ENCODE results near the gene PRPS2. TPM values are rescaled to one million over a fixed set of nuclear protein-coding genes. Genes with fewer than 3 reads are reported as not detected.
A peak's percentile ranks its signal among the peaks of the same experiment; 100 is the strongest.

Gene PRPS2
- total RNA-seq, 1 donor from 2014 or later = 51.7 TPM

DNA sequence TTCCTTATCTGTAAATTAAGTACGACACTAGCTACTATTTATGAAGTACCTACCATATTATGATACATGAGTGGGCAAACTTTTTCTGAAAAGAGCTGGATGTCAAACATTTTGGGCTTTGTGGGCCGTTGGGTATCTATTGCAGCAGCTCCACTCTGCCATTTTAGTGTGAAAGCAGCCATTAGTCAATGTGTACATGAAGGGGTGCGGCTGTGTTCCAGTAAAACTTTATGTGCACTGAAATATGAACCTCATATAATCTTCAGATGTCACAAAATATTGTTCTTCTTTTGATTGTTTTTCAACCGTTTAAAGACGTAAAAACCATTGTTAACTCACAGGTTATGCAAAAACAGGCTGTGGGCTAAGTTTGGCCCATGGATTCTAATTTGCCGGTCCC, 14.1 kb downstream of the PRPS2 start:
- H3K4me3 Mint-ChIP-seq = no peak overlapping the region
- DNase-seq (ENCODE audit: extremely low spot score, unreplicated experiment) = no peak
- no peaks in the 10 kb centered on the region for H3K9me3 Mint-ChIP-seq
- peaks cover 10% of the 10 kb centered on the region for H3K36me3 Mint-ChIP-seq
- TF ChIP-seq, protein P1, sequence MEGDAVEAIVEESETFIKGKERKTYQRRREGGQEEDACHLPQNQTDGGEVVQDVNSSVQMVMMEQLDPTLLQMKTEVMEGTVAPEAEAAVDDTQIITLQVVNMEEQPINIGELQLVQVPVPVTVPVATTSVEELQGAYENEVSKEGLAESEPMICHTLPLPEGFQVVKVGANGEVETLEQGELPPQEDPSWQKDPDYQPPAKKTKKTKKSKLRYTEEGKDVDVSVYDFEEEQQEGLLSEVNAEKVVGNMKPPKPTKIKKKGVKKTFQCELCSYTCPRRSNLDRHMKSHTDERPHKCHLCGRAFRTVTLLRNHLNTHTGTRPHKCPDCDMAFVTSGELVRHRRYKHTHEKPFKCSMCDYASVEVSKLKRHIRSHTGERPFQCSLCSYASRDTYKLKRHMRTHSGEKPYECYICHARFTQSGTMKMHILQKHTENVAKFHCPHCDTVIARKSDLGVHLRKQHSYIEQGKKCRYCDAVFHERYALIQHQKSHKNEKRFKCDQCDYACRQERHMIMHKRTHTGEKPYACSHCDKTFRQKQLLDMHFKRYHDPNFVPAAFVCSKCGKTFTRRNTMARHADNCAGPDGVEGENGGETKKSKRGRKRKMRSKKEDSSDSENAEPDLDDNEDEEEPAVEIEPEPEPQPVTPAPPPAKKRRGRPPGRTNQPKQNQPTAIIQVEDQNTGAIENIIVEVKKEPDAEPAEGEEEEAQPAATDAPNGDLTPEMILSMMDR (conservative IDR thresholded peaks at IDR 0.05) = no peak
- H3K27ac Mint-ChIP-seq = no peak overlapping the region
- no peaks in the 10 kb centered on the region for H3K4me1 Mint-ChIP-seq (ENCODE audit: unreplicated experiment)
- no peaks in the 10 kb centered on the region for H3K27me3 Mint-ChIP-seq

DNA sequence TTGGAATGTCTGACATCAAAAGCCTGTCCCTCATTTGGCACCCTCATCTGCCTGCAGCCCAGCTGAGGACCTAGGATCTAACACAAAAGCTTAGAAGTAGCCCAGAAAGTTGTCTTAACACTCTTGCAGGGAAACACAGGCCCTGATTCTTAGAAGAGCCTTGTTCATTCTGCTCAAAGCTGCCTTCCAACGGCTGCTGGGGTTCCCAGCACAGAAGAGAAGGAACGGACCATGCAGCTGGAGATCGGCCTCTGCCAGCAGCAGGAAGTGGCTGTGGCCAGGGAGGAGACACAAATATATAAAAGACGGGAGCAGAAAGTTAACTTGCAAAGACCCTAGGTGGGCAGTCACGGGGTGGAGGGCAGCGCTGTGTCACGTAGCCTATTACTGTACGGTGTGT, 20.4 kb downstream of the PRPS2 start:
- H3K36me3 Mint-ChIP-seq = peaks cover 5% of the 10 kb centered on the region
- H3K4me3 Mint-ChIP-seq = no peak overlapping the region
- no peak overlapping the region for H3K27ac Mint-ChIP-seq
- H3K4me1 Mint-ChIP-seq (ENCODE audit: unreplicated experiment) = no peaks in the 10 kb centered on the region
- DNase-seq (ENCODE audit: extremely low spot score, unreplicated experiment) = no peak
- TF ChIP-seq, protein P1 (conservative IDR thresholded peaks at IDR 0.05) = no peak
- no peaks in the 10 kb centered on the region for H3K9me3 Mint-ChIP-seq
- H3K27me3 Mint-ChIP-seq = no peaks in the 10 kb centered on the region

DNA sequence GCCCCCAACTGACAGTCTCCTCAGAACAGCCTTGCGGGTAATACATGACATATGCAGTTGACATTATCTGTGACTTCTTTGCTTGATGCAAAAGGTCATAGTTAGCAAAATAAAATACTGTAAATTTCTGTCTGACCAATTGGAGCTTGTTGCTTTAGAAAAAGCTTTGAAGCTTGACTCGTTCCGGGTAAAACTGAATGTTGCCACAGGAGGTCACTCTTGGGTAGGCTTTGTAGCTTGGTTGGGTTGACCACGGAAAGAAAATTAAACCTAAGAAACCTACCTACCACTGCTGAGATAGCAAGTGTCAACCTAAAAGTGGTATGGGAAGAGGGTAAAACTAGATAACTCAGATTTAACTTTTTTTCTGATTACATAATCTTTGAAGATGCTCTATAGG, 23.2 kb downstream of the PRPS2 start:
- H3K9me3 Mint-ChIP-seq = no peaks in the 10 kb centered on the region
- H3K36me3 Mint-ChIP-seq = peaks cover 15% of the 10 kb centered on the region
- DNase-seq (ENCODE audit: extremely low spot score, unreplicated experiment) = no peak

DNA sequence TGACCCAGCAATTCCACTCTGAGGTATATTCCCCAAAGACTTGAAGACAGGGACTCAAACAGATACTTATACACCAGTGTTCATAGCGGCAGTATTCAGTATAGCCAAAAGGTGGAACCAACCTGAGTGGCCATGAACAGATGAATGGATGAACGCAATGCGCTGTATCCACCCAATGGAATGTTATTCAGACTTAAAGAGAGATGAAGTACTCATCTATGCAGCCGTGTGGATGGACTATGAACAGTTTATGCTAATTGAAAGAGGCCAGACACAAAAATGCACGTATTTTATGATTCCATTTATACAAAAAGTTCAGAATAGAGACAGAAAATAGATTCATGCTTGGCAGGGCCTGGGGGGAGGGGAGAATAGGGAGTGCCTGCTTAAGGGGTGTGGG, 26.3 kb downstream of the PRPS2 start:
- Mint-ChIP-seq H3K36me3 (peaks cover 29% of the 10 kb centered on the region), H3K4me1 (ENCODE audit: unreplicated experiment) (no peaks in the 10 kb centered on the region), H3K27me3 (no peaks in the 10 kb centered on the region), H3K27ac (no peak overlapping the region), H3K4me3 (no peak overlapping the region), H3K9me3 (no peaks in the 10 kb centered on the region)
- TF ChIP-seq, protein P1 (conservative IDR thresholded peaks at IDR 0.05) = no peak
- no peak for DNase-seq (ENCODE audit: extremely low spot score, unreplicated experiment)

More for the DNA sequence above, 23.2 kb downstream of the PRPS2 start:
- peak overlapping the region; percentile 18 for H3K27ac Mint-ChIP-seq
- TF ChIP-seq, protein P1 (conservative IDR thresholded peaks at IDR 0.05) = peak; percentile 76
- no peak overlapping the region for H3K4me3 Mint-ChIP-seq
- H3K27me3 Mint-ChIP-seq = no peaks in the 10 kb centered on the region
- no peaks in the 10 kb centered on the region for H3K4me1 Mint-ChIP-seq (ENCODE audit: unreplicated experiment)

DNA sequence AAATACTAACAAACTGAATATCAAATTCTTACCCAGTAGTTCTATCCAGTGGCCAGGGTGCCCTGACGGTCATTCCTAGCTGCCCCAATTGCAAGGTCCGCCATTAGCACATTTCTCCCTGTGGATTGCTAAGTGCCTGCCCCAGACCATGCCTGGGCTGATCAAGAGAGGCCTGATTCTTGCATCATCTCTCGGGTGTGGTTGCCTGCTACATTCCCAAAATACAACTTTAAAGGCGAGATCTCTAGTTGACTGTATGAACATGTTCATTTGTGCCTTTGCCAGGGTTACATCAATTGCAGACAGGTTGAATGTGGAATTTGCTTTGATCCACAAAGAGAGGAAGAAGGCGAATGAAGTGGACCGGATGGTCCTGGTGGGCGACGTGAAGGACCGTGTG, 28.0 kb downstream of the PRPS2 start:
- no peak overlapping the region for H3K4me3 Mint-ChIP-seq
- H3K9me3 Mint-ChIP-seq = no peaks in the 10 kb centered on the region
- no peak for DNase-seq (ENCODE audit: extremely low spot score, unreplicated experiment)
- H3K36me3 Mint-ChIP-seq = peaks cover 29% of the 10 kb centered on the region
- H3K27me3 Mint-ChIP-seq = no peaks in the 10 kb centered on the region
- TF ChIP-seq, protein P1 (conservative IDR thresholded peaks at IDR 0.05) = no peak
- no peaks in the 10 kb centered on the region for H3K4me1 Mint-ChIP-seq (ENCODE audit: unreplicated experiment)
- H3K27ac Mint-ChIP-seq = peak overlapping the region; percentile 77

DNA sequence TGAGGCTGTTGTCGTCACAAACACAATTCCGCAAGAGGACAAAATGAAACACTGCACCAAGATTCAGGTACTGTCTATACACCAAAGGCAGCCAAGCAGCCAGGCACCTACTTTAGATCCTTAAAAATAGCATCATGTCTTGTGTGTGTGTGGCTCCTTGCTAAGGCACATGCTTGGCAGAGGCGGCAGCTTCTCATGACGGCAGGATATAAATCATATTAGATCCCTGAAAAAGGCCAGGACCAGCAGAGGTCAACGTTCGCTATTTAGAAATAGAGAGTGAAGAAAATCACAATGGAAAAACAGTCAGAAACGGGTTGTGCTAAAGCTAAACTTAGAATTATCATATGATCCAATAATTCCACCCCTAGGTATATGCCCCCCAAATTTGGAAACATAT, 29.5 kb downstream of the PRPS2 start:
- H3K27me3 Mint-ChIP-seq = no peaks in the 10 kb centered on the region
- H3K27ac Mint-ChIP-seq = no peak overlapping the region
- H3K4me1 Mint-ChIP-seq (ENCODE audit: unreplicated experiment) = no peaks in the 10 kb centered on the region
- TF ChIP-seq, protein P1 (conservative IDR thresholded peaks at IDR 0.05) = no peak
- peaks cover 33% of the 10 kb centered on the region for H3K36me3 Mint-ChIP-seq
- no peak overlapping the region for H3K4me3 Mint-ChIP-seq
- peaks cover 4% of the 10 kb centered on the region for H3K9me3 Mint-ChIP-seq
- DNase-seq (ENCODE audit: extremely low spot score, unreplicated experiment) = no peak

Measured in type B pancreatic cell (in vitro differentiated cells).